ENCODE results near the gene BTNL3. TPM values are rescaled to one million over a fixed set of nuclear protein-coding genes. Genes with fewer than 3 reads are reported as not detected.

Gene BTNL3
- total and polyA plus RNA-seq, 10 of the 15 experiments (the other 5 are each of a cell fraction or from before 2014, with no cell fraction given), result 0.39 TPM; not detected in 9

DNA sequence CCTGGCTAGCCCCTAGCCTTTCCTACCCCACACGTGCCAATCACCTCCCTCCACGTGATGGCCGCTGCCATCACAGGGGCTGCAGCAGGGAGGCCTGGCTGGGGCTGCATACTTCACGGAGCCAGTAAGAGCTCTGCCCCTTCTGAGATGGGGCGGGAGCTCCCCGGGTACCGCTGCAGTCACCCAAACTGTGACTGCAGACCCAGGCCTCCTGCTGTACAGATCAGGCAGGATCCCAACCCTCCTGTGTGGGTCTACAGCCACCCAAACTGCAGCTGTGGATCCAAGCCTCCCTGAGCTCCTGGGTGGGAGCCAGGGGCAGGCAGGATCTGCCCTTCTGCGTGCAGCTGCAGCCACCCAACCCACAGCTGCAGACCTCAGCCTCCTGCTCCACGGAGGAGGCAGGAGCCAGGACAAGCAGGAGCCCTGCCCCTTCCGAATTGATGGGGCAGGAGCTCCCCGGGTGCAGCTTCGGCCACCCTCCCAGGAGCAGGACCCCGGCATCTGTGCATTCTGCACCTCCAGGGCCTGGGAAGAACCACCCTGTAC lies 48.2 kb downstream of the BTNL3 start:
- intact Hi-C loops (cut with micrococcal nuclease; ENCODE audit: unreplicated experiment) (no loop called here), in situ Hi-C loops (cut with MboI) (no loop called here)
- Histone ChIP-seq H3K79me2 (ENCODE audit: control insufficient read depth, insufficient read depth, low read length) (no peaks in the 10 kb centered on the region), H3K4me1 (ENCODE audit: control insufficient read depth, insufficient read depth, low read length) (no peaks in the 10 kb centered on the region), H3K4me2 (ENCODE audit: control insufficient read depth, insufficient read depth) (no peak overlapping the region), H3K36me3 (ENCODE audit: control insufficient read depth in 2 of 2, insufficient read depth in 2 of 2, low read length in 1 of 2) (no peaks in the 10 kb centered on the region), H4K20me1 (ENCODE audit: control insufficient read depth, insufficient read depth) (no peaks in the 10 kb centered on the region), H3K9ac (ENCODE audit: control insufficient read depth, insufficient read depth, low read length) (no peak overlapping the region), H3K27ac (ENCODE audit: control insufficient read depth, insufficient read depth) (no peak overlapping the region), H3K27me3 (replicated peaks in 1 of 2; ENCODE audit: control insufficient read depth in 2 of 2, insufficient read depth in 2 of 2, low read length in 1 of 2) (no peaks in the 10 kb centered on the region; a peak in 1 of 4 replicates), H3K4me3 (no peak overlapping the region), H3K9me3 (replicated peaks; ENCODE audit: control insufficient read depth, insufficient read depth, low read length) (no peaks in the 10 kb centered on the region; the same call in 2 of the 3 replicates), H2AFZ (ENCODE audit: control insufficient read depth, low read depth, low read length) (no peak overlapping the region)
- ChIA-PET RAD21 (ENCODE audit: unreplicated experiment) (no interaction called here), POLR2A (interaction anchor here (0.6 kb wide), 1 partner anchor 167 kb away, joined by 4 read pairs; no protein-coding TSS in a partner anchor), CTCF (no interaction called here), SMC1A (ENCODE audit: uncharacterized antibody, unreplicated experiment) (interaction anchor here (1.6 kb wide), 1 partner anchor 8 kb away, joined by 3 read pairs; no protein-coding TSS in a partner anchor)
- 54% methylated on average over 13 of the region's 13 CpGs for WGBS (ENCODE audit: insufficient coverage, insufficient replicate concordance, low lambda C conversion rate, missing lambda C conversion rate)
- no TSS peak for BruUV-seq (replicated peaks)
- ATAC-seq, result no peak
- FAIRE-seq, result no peak
- peak in 1 of 2 experiments; percentile 28; a peak in 1 of 4 replicates for TF ChIP-seq BHLHE40 (IDR thresholded peaks at IDR 0.05; ENCODE audit: borderline replicate concordance in 1 of 2, low read depth in 2 of 2, low read length in 1 of 2)
- no peak for TF ChIP-seq PBX3 (IDR thresholded peaks at IDR 0.05; ENCODE audit: insufficient replicate concordance, low read depth, low read length)
- no peak for DNase-seq (ENCODE audit: low read depth, low spot score)

DNA sequence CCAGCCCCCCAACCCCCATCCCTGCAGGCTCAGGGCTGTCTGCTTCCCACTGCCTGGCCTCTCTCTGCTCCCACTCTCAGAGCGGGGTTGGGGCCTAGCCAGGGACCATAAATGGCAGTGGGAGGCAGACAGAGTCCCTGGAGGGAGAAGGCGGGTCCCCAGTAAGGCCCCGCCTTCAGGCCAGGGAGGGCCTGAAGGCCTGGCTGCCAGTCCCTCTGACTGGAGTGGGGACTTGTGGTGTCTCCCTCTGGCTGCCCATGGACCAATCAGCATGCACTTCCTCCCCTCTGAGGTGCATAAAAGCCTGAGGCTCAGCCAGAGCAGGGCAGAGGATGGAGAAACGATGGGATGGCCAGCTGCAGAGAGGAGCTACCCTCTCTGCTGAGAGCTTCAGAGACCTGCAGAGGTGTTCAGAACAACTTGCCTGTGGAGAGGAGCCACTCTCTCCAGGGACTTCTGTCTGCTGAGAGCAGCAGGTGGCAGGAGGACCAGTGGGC lies 48.8 kb downstream of the BTNL3 start:
- Histone ChIP-seq H2AFZ (ENCODE audit: control insufficient read depth, low read depth, low read length) (no peak overlapping the region), H3K9ac (ENCODE audit: control insufficient read depth, insufficient read depth, low read length) (no peak overlapping the region), H4K20me1 (ENCODE audit: control insufficient read depth, insufficient read depth) (no peaks in the 10 kb centered on the region), H3K4me1 (ENCODE audit: control insufficient read depth, insufficient read depth, low read length) (no peaks in the 10 kb centered on the region), H3K4me3 (no peak overlapping the region), H3K4me2 (ENCODE audit: control insufficient read depth, insufficient read depth) (no peak overlapping the region), H3K9me3 (replicated peaks; ENCODE audit: control insufficient read depth, insufficient read depth, low read length) (no peaks in the 10 kb centered on the region; the same call in 2 of the 3 replicates), H3K27ac (ENCODE audit: control insufficient read depth, insufficient read depth) (no peak overlapping the region), H3K27me3 (replicated peaks in 1 of 2; ENCODE audit: control insufficient read depth in 2 of 2, insufficient read depth in 2 of 2, low read length in 1 of 2) (no peaks in the 10 kb centered on the region; a peak in 1 of 4 replicates), H3K36me3 (ENCODE audit: control insufficient read depth in 2 of 2, insufficient read depth in 2 of 2, low read length in 1 of 2) (no peaks in the 10 kb centered on the region), H3K79me2 (ENCODE audit: control insufficient read depth, insufficient read depth, low read length) (no peaks in the 10 kb centered on the region)
- ChIA-PET RAD21 (ENCODE audit: unreplicated experiment) (no interaction called here), POLR2A (interaction anchor here (0.6 kb wide), 1 partner anchor 168 kb away, joined by 4 read pairs; no protein-coding TSS in a partner anchor), CTCF (no interaction called here), SMC1A (ENCODE audit: uncharacterized antibody, unreplicated experiment) (no interaction called here)
- WGBS (ENCODE audit: insufficient coverage, insufficient replicate concordance, low lambda C conversion rate, missing lambda C conversion rate), result 33% methylated on average over 4 of the region's 4 CpGs
- in situ Hi-C loops (cut with MboI) (no loop called here), intact Hi-C loops (cut with micrococcal nuclease; ENCODE audit: unreplicated experiment) (no loop called here)
- peak; percentile 17; the same call in 1 of the 3 replicates for ATAC-seq
- BruUV-seq (replicated peaks), result no TSS peak
- DNase-seq (ENCODE audit: low read depth, low spot score), result no peak
- no peak for FAIRE-seq
- TF ChIP-seq ZNF24 (IDR thresholded peaks at IDR 0.05) (no peak), NR2C2 (IDR thresholded peaks at IDR 0.05; ENCODE audit: borderline replicate concordance, control insufficient read depth, insufficient read length, low read depth) (no peak), ZNF592 (IDR thresholded peaks at IDR 0.05) (no peak), NR2F1 (conservative IDR thresholded peaks at IDR 0.05) (no peak), CHD4 (IDR thresholded peaks at IDR 0.05) (no peak)
- TF ChIP-seq, protein P1, sequence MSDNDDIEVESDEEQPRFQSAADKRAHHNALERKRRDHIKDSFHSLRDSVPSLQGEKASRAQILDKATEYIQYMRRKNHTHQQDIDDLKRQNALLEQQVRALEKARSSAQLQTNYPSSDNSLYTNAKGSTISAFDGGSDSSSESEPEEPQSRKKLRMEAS (IDR thresholded peaks at IDR 0.05; ENCODE audit: low read depth, low read length), result no peak
- TF ChIP-seq, protein P2, sequence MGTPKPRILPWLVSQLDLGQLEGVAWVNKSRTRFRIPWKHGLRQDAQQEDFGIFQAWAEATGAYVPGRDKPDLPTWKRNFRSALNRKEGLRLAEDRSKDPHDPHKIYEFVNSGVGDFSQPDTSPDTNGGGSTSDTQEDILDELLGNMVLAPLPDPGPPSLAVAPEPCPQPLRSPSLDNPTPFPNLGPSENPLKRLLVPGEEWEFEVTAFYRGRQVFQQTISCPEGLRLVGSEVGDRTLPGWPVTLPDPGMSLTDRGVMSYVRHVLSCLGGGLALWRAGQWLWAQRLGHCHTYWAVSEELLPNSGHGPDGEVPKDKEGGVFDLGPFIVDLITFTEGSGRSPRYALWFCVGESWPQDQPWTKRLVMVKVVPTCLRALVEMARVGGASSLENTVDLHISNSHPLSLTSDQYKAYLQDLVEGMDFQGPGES (IDR thresholded peaks at IDR 0.05), result no peak
